ENCODE results near the gene COX7A2L. TPM values are rescaled to one million over a fixed set of nuclear protein-coding genes. Genes with fewer than 3 reads are reported as not detected.

COX7A2L gene
- total and polyA plus RNA-seq, 9 of the 15 experiments (the other 6 are each of a cell fraction or from before 2014, with no cell fraction given) = 118 to 481 (median 163) TPM

DNA sequence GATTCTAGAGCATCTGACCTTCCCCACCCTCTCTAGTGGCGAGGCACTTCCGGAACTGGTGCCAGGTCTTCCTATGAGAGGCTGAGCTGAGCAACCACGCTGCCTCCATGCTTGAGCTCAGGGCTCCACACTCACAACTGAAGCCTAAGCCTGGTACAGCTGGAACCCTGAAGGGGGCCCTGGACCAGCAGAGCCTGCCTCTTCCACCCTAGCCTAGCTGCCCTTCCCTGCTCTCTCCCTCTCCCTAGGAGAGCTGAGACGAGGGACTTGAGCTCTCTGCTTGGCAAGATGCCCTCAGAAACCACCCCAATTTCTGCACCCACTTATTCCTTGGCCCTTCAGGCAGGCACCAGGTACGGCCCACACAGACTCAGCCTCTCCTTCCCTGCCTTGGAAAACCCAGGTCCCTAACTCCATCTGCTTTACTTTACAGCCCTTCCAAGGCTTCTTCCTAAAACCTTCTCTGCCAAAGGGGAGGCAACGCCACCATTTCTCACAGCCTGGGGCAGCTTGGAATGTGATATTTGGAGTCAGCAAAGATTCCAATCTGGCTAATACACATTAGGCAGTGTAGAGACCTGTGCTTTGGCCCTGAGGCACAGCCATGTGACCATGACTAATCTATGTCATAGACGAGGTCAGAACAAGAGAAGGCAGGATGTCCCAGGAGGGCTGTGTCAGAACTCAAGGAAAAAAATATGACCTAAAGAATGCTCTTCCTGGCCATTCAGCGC lies 18.8 kb downstream of the COX7A2L start (continued):
- 0 out of 2 replicates have a peak, but pooled peaks have one; percentile 44 for TF ChIP-seq ZNF644 (tag; IDR thresholded peaks at IDR 0.05; ENCODE audit: low read depth)
- peak; percentile 62 for TF ChIP-seq L3MBTL2 (IDR thresholded peaks at IDR 0.05)
- TF ChIP-seq NR2C1 (IDR thresholded peaks at IDR 0.05) = no peak
- TF ChIP-seq NR2C1 (tag; IDR thresholded peaks at IDR 0.05) = peak; percentile 32; the same call in 1 of the 2 replicates
- no peak for TF ChIP-seq ARNT (IDR thresholded peaks at IDR 0.05)
- peak; percentile 91 for TF ChIP-seq FOSL1 (tag; conservative IDR thresholded peaks at IDR 0.05)
- TF ChIP-seq, protein P1, sequence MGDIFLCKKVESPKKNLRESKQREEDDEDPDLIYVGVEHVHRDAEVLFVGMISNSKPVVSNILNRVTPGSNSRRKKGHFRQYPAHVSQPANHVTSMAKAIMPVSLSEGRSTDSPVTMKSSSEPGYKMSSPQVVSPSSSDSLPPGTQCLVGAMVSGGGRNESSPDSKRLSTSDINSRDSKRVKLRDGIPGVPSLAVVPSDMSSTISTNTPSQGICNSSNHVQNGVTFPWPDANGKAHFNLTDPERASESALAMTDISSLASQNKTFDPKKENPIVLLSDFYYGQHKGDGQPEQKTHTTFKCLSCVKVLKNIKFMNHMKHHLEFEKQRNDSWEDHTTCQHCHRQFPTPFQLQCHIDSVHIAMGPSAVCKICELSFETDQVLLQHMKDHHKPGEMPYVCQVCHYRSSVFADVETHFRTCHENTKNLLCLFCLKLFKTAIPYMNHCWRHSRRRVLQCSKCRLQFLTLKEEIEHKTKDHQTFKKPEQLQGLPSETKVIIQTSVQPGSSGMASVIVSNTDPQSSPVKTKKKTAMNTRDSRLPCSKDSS (IDR thresholded peaks at IDR 0.05; ENCODE audit: low read depth, partially characterized antibody) = no peak
- TF ChIP-seq ZNF41 (CRISPR knock-in tag; conservative IDR thresholded peaks at IDR 0.05) = no peak

DNA sequence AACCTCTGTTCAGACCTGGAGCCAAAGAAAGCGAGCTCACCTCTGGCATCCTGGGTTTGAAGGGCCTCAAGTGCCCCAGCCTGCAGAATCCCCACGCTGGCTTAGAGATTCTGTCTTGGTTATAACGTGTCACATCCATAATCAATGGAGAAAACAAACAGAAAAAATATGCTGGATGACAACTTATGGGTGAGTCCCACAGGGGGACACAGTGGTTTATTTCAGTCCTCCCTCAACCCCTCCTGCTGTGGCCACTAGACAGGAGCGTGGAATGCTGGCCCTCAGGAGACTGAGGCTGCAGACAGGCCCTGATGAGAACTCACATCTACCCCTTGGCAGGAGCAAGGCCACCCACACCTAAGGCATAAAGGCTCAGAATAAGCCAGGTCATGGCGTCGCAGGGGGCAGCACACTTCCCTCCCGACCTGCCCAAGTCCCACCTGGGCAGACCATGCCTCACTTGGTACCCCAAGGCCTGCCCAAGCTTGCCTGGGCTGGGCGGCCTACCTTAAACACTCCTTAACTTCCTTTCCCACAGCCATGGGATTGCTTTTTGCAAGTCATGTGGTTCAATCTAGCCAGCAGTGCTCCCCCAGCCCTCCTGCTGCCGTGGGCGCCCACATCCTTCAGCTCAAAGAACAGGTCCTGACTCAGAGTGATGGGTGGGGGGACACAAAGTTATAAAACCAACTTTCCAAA lies 19.9 kb downstream of the COX7A2L start:
- no peaks in the 10 kb centered on the region for H3K9me3 ChIP-seq (replicated peaks; ENCODE audit: control insufficient read depth, insufficient read depth, low read depth, low read length)
- no peak overlapping the region for H2AFZ ChIP-seq (ENCODE audit: low read depth, low read length)
- H3K4me2 ChIP-seq (ENCODE audit: insufficient read depth, low read length) = no peak overlapping the region
- no TSS peak for BruUV-seq (replicated peaks)
- no peak overlapping the region for H3K27ac ChIP-seq (ENCODE audit: extremely low read depth, low read depth, low read length)
- CTCF ChIA-PET (ENCODE audit: low intra/inter-chr PET ratio) = no interaction called here
- H3K4me3 ChIP-seq = no peak overlapping the region
- H3K27me3 ChIP-seq (ENCODE audit: control insufficient read depth in 2 of 2, insufficient read depth in 2 of 2, low read length in 2 of 2) = no peaks in the 10 kb centered on the region
- no peak for DNase-seq (ENCODE audit: extremely low read depth in 1 of 4, low spot score in 3 of 4)
- H3K4me1 ChIP-seq (replicated peaks in 1 of 2; ENCODE audit: control insufficient read depth in 2 of 2, insufficient read depth in 2 of 2, low read length in 2 of 2) = peaks cover 3 to 6% of the 10 kb centered on the region in 2 experiments; a peak in 2 of 5 replicates
- no peak overlapping the region for H3K9ac ChIP-seq (ENCODE audit: insufficient read depth in 1 of 2, low read depth in 2 of 2, low read length in 2 of 2)
- H3K79me2 ChIP-seq (ENCODE audit: control insufficient read depth, insufficient read depth, low read length) = peaks cover 18% of the 10 kb centered on the region
- WGBS (ENCODE audit: insufficient coverage, low coverage, missing lambda C conversion rate) = 94% methylated on average over 10 of the region's 10 CpGs
- intact Hi-C loops (cut with micrococcal nuclease) = no loop called here
- no peak for TF ChIP-seq DMBX1 (CRISPR knock-in tag; IDR thresholded peaks at IDR 0.05; ENCODE audit: borderline replicate concordance)
- no peak for TF ChIP-seq SMAD4 (CRISPR knock-in tag; conservative IDR thresholded peaks at IDR 0.05)
- 0 out of 2 replicates have a peak, but pooled peaks have one; percentile 2 for TF ChIP-seq NFE2 (IDR thresholded peaks at IDR 0.05; ENCODE audit: low read depth)
- 0 out of 2 replicates have a peak, but pooled peaks have one; percentile 24 for TF ChIP-seq POLR2G (IDR thresholded peaks at IDR 0.05; ENCODE audit: low read depth, low read length)
- no peak for TF ChIP-seq PRPF4 (IDR thresholded peaks at IDR 0.05; ENCODE audit: insufficient read depth, low read depth, low read length, poor library complexity, severe bottlenecking)
- no peak for TF ChIP-seq RBM34 (IDR thresholded peaks at IDR 0.05; ENCODE audit: borderline replicate concordance, insufficient read depth, low read length)
- no peak for TF ChIP-seq NBN (IDR thresholded peaks at IDR 0.05; ENCODE audit: low read depth)
- TF ChIP-seq ZNF324 (CRISPR knock-in tag; IDR thresholded peaks at IDR 0.05) = no peak
- TF ChIP-seq, protein P2, sequence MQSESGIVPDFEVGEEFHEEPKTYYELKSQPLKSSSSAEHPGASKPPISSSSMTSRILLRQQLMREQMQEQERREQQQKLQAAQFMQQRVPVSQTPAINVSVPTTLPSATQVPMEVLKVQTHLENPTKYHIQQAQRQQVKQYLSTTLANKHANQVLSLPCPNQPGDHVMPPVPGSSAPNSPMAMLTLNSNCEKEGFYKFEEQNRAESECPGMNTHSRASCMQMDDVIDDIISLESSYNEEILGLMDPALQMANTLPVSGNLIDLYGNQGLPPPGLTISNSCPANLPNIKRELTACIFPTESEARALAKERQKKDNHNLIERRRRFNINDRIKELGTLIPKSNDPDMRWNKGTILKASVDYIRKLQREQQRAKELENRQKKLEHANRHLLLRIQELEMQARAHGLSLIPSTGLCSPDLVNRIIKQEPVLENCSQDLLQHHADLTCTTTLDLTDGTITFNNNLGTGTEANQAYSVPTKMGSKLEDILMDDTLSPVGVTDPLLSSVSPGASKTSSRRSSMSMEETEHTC (IDR thresholded peaks at IDR 0.05) = no peak
- TF ChIP-seq ZNF785 (CRISPR knock-in tag; IDR thresholded peaks at IDR 0.05) = no peak
- peaks cover 4% of the 10 kb centered on the region for H3K9me1 ChIP-seq (ENCODE audit: control insufficient read depth, insufficient read depth, low read length)
- in situ Hi-C loops (cut with MboI) = no loop called here
- no peak for FAIRE-seq
- no peak for ATAC-seq
- POLR2A ChIA-PET = interaction anchor here (2.1 kb wide), 1 partner anchor 12 kb away, joined by 7 read pairs; no protein-coding TSS in a partner anchor
- peaks cover 75% of the 10 kb centered on the region for H3K36me3 ChIP-seq (ENCODE audit: control insufficient read depth, insufficient read depth, low read length)
- H4K20me1 ChIP-seq (replicated peaks; ENCODE audit: control insufficient read depth, insufficient read depth, low read length) = 0 out of 2 replicates have a peak, but pooled peaks cover 3% of the 10 kb centered on the region
